Measurements from ENCODE around the gene TMEM151B. TPM values are rescaled to one million over a fixed set of nuclear protein-coding genes. Genes with fewer than 3 reads are reported as not detected.

TMEM151B gene
- total RNA-seq, 1 donor from 2014 or later, result 0.13 TPM

DNA sequence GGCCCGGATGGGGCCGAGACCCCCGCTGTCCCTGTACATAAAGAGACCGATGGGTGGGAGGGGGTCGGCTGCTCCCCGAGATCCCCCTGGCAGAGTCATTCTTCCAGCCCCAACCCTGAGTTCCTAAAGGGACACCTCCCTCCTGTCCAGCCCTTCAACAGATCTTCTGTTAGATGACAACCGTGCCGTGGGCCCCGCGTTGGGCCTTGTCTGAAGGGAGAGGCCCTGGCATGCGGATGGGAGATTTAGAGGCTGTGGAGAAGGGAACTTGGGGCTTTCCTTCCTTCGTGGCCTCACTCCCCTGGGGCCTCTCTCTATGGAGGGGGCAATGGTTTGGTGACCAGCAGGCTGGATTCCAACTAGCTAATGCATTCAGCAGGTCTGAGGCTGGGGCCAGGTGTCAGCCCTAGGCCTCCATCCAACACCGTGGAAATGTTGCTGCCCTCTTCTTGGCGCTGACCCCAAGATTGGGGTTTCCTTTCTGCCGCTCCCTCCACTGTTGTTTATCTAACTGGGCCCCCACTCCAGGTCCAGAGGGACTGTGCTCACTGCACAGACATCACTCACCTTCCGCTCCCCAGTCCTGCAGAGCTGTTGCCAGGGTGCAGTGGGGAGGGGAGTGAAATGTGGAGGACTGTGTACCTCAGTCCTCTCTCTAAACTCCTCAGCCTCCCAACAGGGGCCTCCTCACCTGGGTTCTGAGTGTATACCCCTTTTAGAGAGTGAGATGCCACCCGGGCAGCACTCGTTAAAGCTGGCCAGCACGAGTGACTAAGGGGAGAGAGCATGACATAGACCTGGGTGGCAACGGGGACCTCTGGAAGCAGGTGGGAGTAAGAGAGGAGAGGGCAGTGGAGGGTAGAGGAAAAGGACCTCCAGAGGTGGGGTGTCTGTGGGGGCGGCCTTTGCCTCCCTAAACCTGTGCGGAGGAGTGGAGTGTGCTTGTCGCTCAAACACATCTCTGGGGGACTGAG is 6.7 kb downstream of the TMEM151B start:
- Histone ChIP-seq H3K4me2 (no peak overlapping the region), H3K9me3 (ENCODE audit: low read depth) (no peaks in the 10 kb centered on the region), H2AFZ (replicated peaks) (no peak overlapping the region), H3K4me1 (no peaks in the 10 kb centered on the region), H3K4me3 (no peak overlapping the region), H3F3A (ENCODE audit: low read depth) (no peaks in the 10 kb centered on the region), H3K9ac (no peak overlapping the region), H3K36me3 (no peaks in the 10 kb centered on the region), H3K79me2 (ENCODE audit: low read depth) (no peaks in the 10 kb centered on the region), H4K20me1 (ENCODE audit: low read depth) (no peaks in the 10 kb centered on the region), H3K27me3 (peaks cover 38% of the 10 kb centered on the region), H3K27ac (no peak overlapping the region)
- Mint-ChIP-seq H3K9me3 (peaks cover 3% of the 10 kb centered on the region), H3K4me3 (no peak overlapping the region), H3K27me3 (ENCODE audit: insufficient read depth, low read depth) (peaks cover 26% of the 10 kb centered on the region), H3K4me1 (peaks cover 14% of the 10 kb centered on the region), H3K27ac (no peak overlapping the region), H3K36me3 (peaks cover 5% of the 10 kb centered on the region)
- DNase-seq (ENCODE audit: low spot score), result no peak
- TF ChIP-seq, protein P1, sequence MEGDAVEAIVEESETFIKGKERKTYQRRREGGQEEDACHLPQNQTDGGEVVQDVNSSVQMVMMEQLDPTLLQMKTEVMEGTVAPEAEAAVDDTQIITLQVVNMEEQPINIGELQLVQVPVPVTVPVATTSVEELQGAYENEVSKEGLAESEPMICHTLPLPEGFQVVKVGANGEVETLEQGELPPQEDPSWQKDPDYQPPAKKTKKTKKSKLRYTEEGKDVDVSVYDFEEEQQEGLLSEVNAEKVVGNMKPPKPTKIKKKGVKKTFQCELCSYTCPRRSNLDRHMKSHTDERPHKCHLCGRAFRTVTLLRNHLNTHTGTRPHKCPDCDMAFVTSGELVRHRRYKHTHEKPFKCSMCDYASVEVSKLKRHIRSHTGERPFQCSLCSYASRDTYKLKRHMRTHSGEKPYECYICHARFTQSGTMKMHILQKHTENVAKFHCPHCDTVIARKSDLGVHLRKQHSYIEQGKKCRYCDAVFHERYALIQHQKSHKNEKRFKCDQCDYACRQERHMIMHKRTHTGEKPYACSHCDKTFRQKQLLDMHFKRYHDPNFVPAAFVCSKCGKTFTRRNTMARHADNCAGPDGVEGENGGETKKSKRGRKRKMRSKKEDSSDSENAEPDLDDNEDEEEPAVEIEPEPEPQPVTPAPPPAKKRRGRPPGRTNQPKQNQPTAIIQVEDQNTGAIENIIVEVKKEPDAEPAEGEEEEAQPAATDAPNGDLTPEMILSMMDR (IDR thresholded peaks at IDR 0.05), result no peak
- TF ChIP-seq EZH2 (IDR thresholded peaks at IDR 0.05), result no peak
- no peak for TF ChIP-seq EZH2phosphoT487 (IDR thresholded peaks at IDR 0.05)

DNA sequence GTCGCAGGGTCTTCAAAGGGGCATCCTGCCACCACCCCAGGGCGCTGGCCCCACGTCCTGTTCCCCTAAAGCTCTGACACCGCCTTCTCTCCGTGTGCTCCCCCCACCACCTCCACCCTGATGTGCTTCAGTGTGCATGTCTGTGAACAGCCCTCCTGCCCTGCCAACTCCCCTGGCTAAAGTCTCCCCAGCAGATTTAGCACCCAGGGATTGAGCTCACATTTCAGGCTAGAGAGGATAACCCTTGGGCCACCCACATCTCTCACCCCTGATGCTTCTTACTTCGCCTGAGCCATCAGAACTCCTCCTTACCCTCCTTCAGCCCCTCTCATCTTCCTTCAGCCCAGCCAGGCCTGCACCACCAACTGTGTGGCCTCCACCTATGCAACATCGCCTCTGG is 7.5 kb downstream of the TMEM151B start:
- Histone ChIP-seq H3K9me3 (ENCODE audit: low read depth) (no peaks in the 10 kb centered on the region), H2AFZ (replicated peaks) (no peak overlapping the region), H3F3A (ENCODE audit: low read depth) (no peaks in the 10 kb centered on the region), H3K4me1 (no peaks in the 10 kb centered on the region), H3K27me3 (peaks cover 44% of the 10 kb centered on the region), H3K4me2 (no peak overlapping the region), H3K9ac (no peak overlapping the region), H3K4me3 (no peak overlapping the region), H3K27ac (no peak overlapping the region), H4K20me1 (ENCODE audit: low read depth) (no peaks in the 10 kb centered on the region), H3K36me3 (no peaks in the 10 kb centered on the region), H3K79me2 (ENCODE audit: low read depth) (no peaks in the 10 kb centered on the region)
- Mint-ChIP-seq H3K4me1 (peaks cover 10% of the 10 kb centered on the region), H3K9me3 (peaks cover 3% of the 10 kb centered on the region), H3K36me3 (peaks cover 5% of the 10 kb centered on the region), H3K27me3 (ENCODE audit: insufficient read depth, low read depth) (peaks cover 26% of the 10 kb centered on the region), H3K4me3 (no peak overlapping the region), H3K27ac (peak overlapping the region; percentile 83)
- TF ChIP-seq EZH2 (IDR thresholded peaks at IDR 0.05), result no peak
- TF ChIP-seq EZH2phosphoT487 (IDR thresholded peaks at IDR 0.05), result no peak
- DNase-seq (ENCODE audit: low spot score), result no peak

DNA sequence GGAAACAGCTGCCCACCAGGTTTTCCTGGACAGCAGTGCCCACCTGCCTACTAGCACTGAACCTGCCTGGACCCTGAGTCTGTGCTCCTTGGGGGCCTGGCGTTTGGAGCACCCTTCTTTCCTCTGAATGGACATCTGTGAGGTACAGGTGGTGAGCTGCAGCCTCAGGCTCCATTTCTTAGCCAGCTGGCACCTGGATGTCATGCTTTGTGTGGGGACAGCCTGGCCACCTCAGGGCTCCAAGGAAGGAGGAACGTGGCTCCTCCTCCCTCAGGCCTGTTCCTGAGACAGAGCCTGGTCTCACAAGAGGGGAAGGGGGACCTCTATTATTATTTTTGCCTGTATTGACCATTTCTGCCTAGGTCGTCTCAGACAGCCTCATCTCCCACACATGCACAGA is 8.1 kb downstream of the TMEM151B start:
- Mint-ChIP-seq H3K27me3 (ENCODE audit: insufficient read depth, low read depth) (peaks cover 26% of the 10 kb centered on the region), H3K4me3 (no peak overlapping the region), H3K36me3 (peaks cover 5% of the 10 kb centered on the region), H3K27ac (no peak overlapping the region), H3K4me1 (peaks cover 10% of the 10 kb centered on the region), H3K9me3 (peaks cover 3% of the 10 kb centered on the region)
- Histone ChIP-seq H2AFZ (replicated peaks) (no peak overlapping the region), H3K4me3 (no peak overlapping the region), H3K36me3 (no peaks in the 10 kb centered on the region), H3F3A (ENCODE audit: low read depth) (no peaks in the 10 kb centered on the region), H3K79me2 (ENCODE audit: low read depth) (no peaks in the 10 kb centered on the region), H3K4me1 (no peaks in the 10 kb centered on the region), H4K20me1 (ENCODE audit: low read depth) (no peaks in the 10 kb centered on the region), H3K4me2 (no peak overlapping the region), H3K27ac (no peak overlapping the region), H3K9ac (no peak overlapping the region), H3K27me3 (peaks cover 49% of the 10 kb centered on the region), H3K9me3 (ENCODE audit: low read depth) (no peaks in the 10 kb centered on the region)
- no peak for DNase-seq (ENCODE audit: low spot score)
- TF ChIP-seq EZH2phosphoT487 (IDR thresholded peaks at IDR 0.05), result no peak
- TF ChIP-seq, protein P1 (IDR thresholded peaks at IDR 0.05), result no peak
- TF ChIP-seq EZH2 (IDR thresholded peaks at IDR 0.05), result no peak
